Mesenchymal stem cell (in vitro differentiated cells and primary cell): ENCODE measurements around the gene MCF2L2.

ENCODE experiments used
- DNase-seq: peaks from one replicate; pipeline ENCODE4 v3.0.0-alpha.2; 2013
- H2AFZ ChIP-seq: one replicate; pipeline ENCODE4 v1.6.1; 2013; ENCODE audit warnings: low read depth, mild to moderate bottlenecking, control low read depth, inconsistent platforms, low read length, moderate library complexity
- H2AK5ac ChIP-seq: 2 replicates; pipeline ENCODE4 v1.6.1; 2013; ENCODE audit warnings: low read length, moderate library complexity, mild to moderate bottlenecking, inconsistent platforms; ENCODE audit not compliant: severe bottlenecking
- H2BK120ac ChIP-seq: one replicate; pipeline ENCODE4 v1.6.1; 2013; ENCODE audit warnings: low read depth, mild to moderate bottlenecking, inconsistent platforms, low read length, moderate library complexity
- H2BK12ac ChIP-seq, 2 experiments: one replicate each; pipeline ENCODE4 v1.6.1; 2013; ENCODE audit warnings: inconsistent platforms in 2 of 2, low read length in 2 of 2, mild to moderate bottlenecking in 2 of 2, moderate library complexity in 2 of 2, control low read depth in 1 of 2
- H2BK15ac ChIP-seq: one replicate; pipeline ENCODE4 v1.6.1; 2013; ENCODE audit warnings: mild to moderate bottlenecking, low read depth, inconsistent platforms; ENCODE audit not compliant: poor library complexity, severe bottlenecking
- H2BK5ac ChIP-seq: 2 replicates; pipeline ENCODE4 v1.6.1; 2013; ENCODE audit warnings: low read depth, mild to moderate bottlenecking, low read length, control low read depth, inconsistent platforms; ENCODE audit not compliant: poor library complexity, severe bottlenecking
- H3K14ac ChIP-seq, 2 experiments: one replicate each; pipeline ENCODE4 v1.6.1; 2013; ENCODE audit warnings: inconsistent platforms in 2 of 2, low read length in 2 of 2, control low read depth in 1 of 2, mild to moderate bottlenecking in 1 of 2, moderate library complexity in 1 of 2
- H3K18ac ChIP-seq, 2 experiments: one replicate each; pipeline ENCODE4 v1.6.1; 2013; ENCODE audit warnings: inconsistent platforms in 2 of 2, low read length in 2 of 2, control low read depth in 1 of 2, low read depth in 1 of 2, mild to moderate bottlenecking in 1 of 2
- H3K23ac ChIP-seq, 2 experiments: one replicate each; pipeline ENCODE4 v1.6.1; 2013; ENCODE audit warnings: inconsistent platforms in 2 of 2, low read length in 2 of 2, mild to moderate bottlenecking in 2 of 2, moderate library complexity in 2 of 2, control low read depth in 1 of 2
- H3K27ac ChIP-seq: 2 replicates; pipeline ENCODE4 v1.5.1; 2013; ENCODE audit warnings: mild to moderate bottlenecking, moderate library complexity, low read length, control low read depth, inconsistent platforms; ENCODE audit not compliant: poor library complexity, severe bottlenecking
- H3K27me3 ChIP-seq, 2 experiments: 2 replicates each; pipeline versions ENCODE4 v1.6.1 to v1.7.0; 2013; ENCODE audit warnings: low read length in 2 of 2, mild to moderate bottlenecking in 2 of 2, moderate library complexity in 2 of 2, control low read depth in 1 of 2, inconsistent platforms in 1 of 2; ENCODE audit not compliant: control insufficient read depth in 1 of 2, insufficient read depth in 1 of 2
- H3K36me3 ChIP-seq, 2 experiments: 2 replicates each; pipeline versions ENCODE4 v1.6.1 to v1.7.0; 2013; ENCODE audit warnings: low read length in 2 of 2, control low read depth in 1 of 2, inconsistent platforms in 1 of 2, low read depth in 1 of 2, mild to moderate bottlenecking in 1 of 2; ENCODE audit not compliant: insufficient read depth in 2 of 2, control insufficient read depth in 1 of 2
- H3K4ac ChIP-seq, 2 experiments: one replicate each; pipeline ENCODE4 v1.6.1; 2013; ENCODE audit warnings: inconsistent platforms in 2 of 2, low read length in 2 of 2, mild to moderate bottlenecking in 2 of 2, moderate library complexity in 2 of 2, control low read depth in 1 of 2, low read depth in 1 of 2
- H3K4me1 ChIP-seq: 2 replicates; pipeline ENCODE4 v1.6.1; 2013; ENCODE audit warnings: low read depth, low read length, control low read depth; ENCODE audit not compliant: control insufficient read depth, insufficient read depth
- H3K4me2 ChIP-seq: 2 replicates; pipeline ENCODE4 v1.6.1; 2013; ENCODE audit warnings: low read length, mild to moderate bottlenecking, inconsistent platforms; ENCODE audit not compliant: poor library complexity, severe bottlenecking
- H3K4me3 ChIP-seq, 2 experiments: 2 replicates each; pipeline versions ENCODE4 v1.5.1 to v1.7.0; 2013; ENCODE audit warnings: low read length in 2 of 2, mild to moderate bottlenecking in 2 of 2, control low read depth in 1 of 2, low read depth in 1 of 2; ENCODE audit not compliant: insufficient read depth in 1 of 2
- H3K79me1 ChIP-seq: replicated peaks from 2 replicates; pipeline ENCODE4 v1.6.1; 2013; ENCODE audit warnings: mild to moderate bottlenecking, control low read depth, low read length, inconsistent platforms; ENCODE audit not compliant: poor library complexity, severe bottlenecking
- H3K9ac ChIP-seq: 2 replicates; pipeline ENCODE4 v1.7.0; 2013; ENCODE audit warnings: mild to moderate bottlenecking, low read length, moderate library complexity
- H3K9me3 ChIP-seq: 2 replicates; pipeline ENCODE4 v1.7.0; 2013; ENCODE audit warnings: mild to moderate bottlenecking, low read length; ENCODE audit not compliant: control insufficient read depth
- H4K8ac ChIP-seq: one replicate; pipeline ENCODE4 v1.6.1; 2013; ENCODE audit warnings: inconsistent platforms, mild to moderate bottlenecking, low read length, moderate library complexity
- H4K91ac ChIP-seq: one replicate; pipeline ENCODE4 v1.6.1; 2013; ENCODE audit warnings: mild to moderate bottlenecking, low read length, inconsistent platforms
- WGBS: methylation state at CpG from one replicate; pipeline ENCODE4 v1.1.7; 2013; ENCODE audit warnings: mixed read lengths; 5-methylcytosine and 5-hydroxymethylcytosine counted together

MCF2L2 gene

GRCh38 chr3:183220828-183221227, 207.6 kb downstream of the MCF2L2 start:
- H3K27ac ChIP-seq = no peak overlapping the region
- H3K18ac ChIP-seq = no peak overlapping the region
- H2BK120ac ChIP-seq = no peak overlapping the region
- peaks cover 1% of the 10 kb centered on the region for H3K4me1 ChIP-seq
- peaks cover 0 to 10% of the 10 kb centered on the region in 2 experiments for H3K27me3 ChIP-seq
- H2BK5ac ChIP-seq = no peak overlapping the region
- H2AK5ac ChIP-seq = no peak overlapping the region
- H3K23ac ChIP-seq = no peak overlapping the region
- no peak for DNase-seq
- H4K91ac ChIP-seq = no peak overlapping the region
- no peak overlapping the region for H3K9ac ChIP-seq
- no peaks in the 10 kb centered on the region for H3K79me1 ChIP-seq
- no peak overlapping the region for H3K4me2 ChIP-seq
- no peak overlapping the region for H2BK12ac ChIP-seq
- H3K36me3 ChIP-seq = no peaks in the 10 kb centered on the region
- H3K4me3 ChIP-seq = no peak overlapping the region
- H4K8ac ChIP-seq = no peak overlapping the region
- H3K9me3 ChIP-seq = no peaks in the 10 kb centered on the region
- H2AFZ ChIP-seq = no peak overlapping the region
- H3K4ac ChIP-seq = no peak overlapping the region
- WGBS = 76% methylated on average over 5 of the region's 5 CpGs
- H2BK15ac ChIP-seq = no peak overlapping the region
- no peak overlapping the region for H3K14ac ChIP-seq

- no peak overlapping the region for H2BK5ac ChIP-seq
- no peak overlapping the region for H3K18ac ChIP-seq
- no peak overlapping the region for H3K27ac ChIP-seq
- no peak for DNase-seq
- no CpG with 5 or more reads among the region's 2 CpGs for WGBS
- no peak overlapping the region for H3K4me2 ChIP-seq
- no peak overlapping the region for H3K4ac ChIP-seq
- H2AFZ ChIP-seq = no peak overlapping the region
- no peaks in the 10 kb centered on the region for H3K36me3 ChIP-seq
- no peak overlapping the region for H2BK120ac ChIP-seq
- no peaks in the 10 kb centered on the region for H3K4me1 ChIP-seq
- H4K8ac ChIP-seq = no peak overlapping the region
- no peak overlapping the region for H2BK12ac ChIP-seq
- no peak overlapping the region for H3K9ac ChIP-seq
- H2AK5ac ChIP-seq = no peak overlapping the region
- no peak overlapping the region for H3K14ac ChIP-seq
- H2BK15ac ChIP-seq = no peak overlapping the region
- no peak overlapping the region for H3K23ac ChIP-seq
- no peaks in the 10 kb centered on the region for H3K9me3 ChIP-seq
- H3K27me3 ChIP-seq = peaks cover 0 to 11% of the 10 kb centered on the region in 2 experiments
- no peak overlapping the region for H3K4me3 ChIP-seq
- H3K79me1 ChIP-seq = no peaks in the 10 kb centered on the region
- H4K91ac ChIP-seq = no peak overlapping the region
These were observed 209.6 kb downstream of the MCF2L2 start for GRCh38 chr3:183218826-183219225.

GRCh38 chr3:183217548-183218332, 210.7 kb downstream of the MCF2L2 start:
- Histone ChIP-seq H2BK12ac (no peak overlapping the region), H2BK5ac (no peak overlapping the region), H3K4me2 (no peak overlapping the region), H3K79me1 (no peaks in the 10 kb centered on the region), H3K4me1 (no peaks in the 10 kb centered on the region), H3K36me3 (no peaks in the 10 kb centered on the region), H3K23ac (no peak overlapping the region), H3K18ac (no peak overlapping the region), H3K9ac (no peak overlapping the region), H4K8ac (no peak overlapping the region), H4K91ac (no peak overlapping the region), H3K4ac (no peak overlapping the region), H2BK120ac (no peak overlapping the region), H3K27me3 (peaks cover 0 to 11% of the 10 kb centered on the region in 2 experiments), H3K14ac (no peak overlapping the region), H3K9me3 (no peaks in the 10 kb centered on the region), H2AFZ (no peak overlapping the region), H3K4me3 (no peak overlapping the region), H2AK5ac (no peak overlapping the region), H3K27ac (no peak overlapping the region), H2BK15ac (no peak overlapping the region)
- no peak for DNase-seq
- WGBS = 93% methylated on average over 6 of the region's 9 CpGs

GRCh38 chr3:183215591-183216202, 212.7 kb downstream of the MCF2L2 start:
- Histone ChIP-seq H3K14ac (no peak overlapping the region), H4K8ac (no peak overlapping the region), H3K23ac (no peak overlapping the region), H3K9me3 (no peaks in the 10 kb centered on the region), H2AFZ (no peak overlapping the region), H3K27me3 (peaks cover 0 to 24% of the 10 kb centered on the region in 2 experiments), H3K4me2 (no peak overlapping the region), H3K27ac (no peak overlapping the region), H4K91ac (no peak overlapping the region), H3K18ac (no peak overlapping the region), H3K36me3 (no peaks in the 10 kb centered on the region), H3K4ac (no peak overlapping the region), H3K9ac (no peak overlapping the region), H3K4me1 (no peaks in the 10 kb centered on the region), H2BK15ac (no peak overlapping the region), H3K79me1 (no peaks in the 10 kb centered on the region), H2BK12ac (no peak overlapping the region), H2BK5ac (no peak overlapping the region), H2AK5ac (no peak overlapping the region), H3K4me3 (no peak overlapping the region), H2BK120ac (no peak overlapping the region)
- DNase-seq = no peak
- 97% methylated on average over 3 of the region's 4 CpGs for WGBS
